Inflammatory macrophage (primary cell): ENCODE data around the gene CMSS1.

ENCODE experiments used
- DNase-seq, 2 donors: peaks; one replicate each; pipeline ENCODE4 v3.0.0-alpha.2; 2020 to 2022

Gene CMSS1

GRCh38 chr3:100110162-100110561, 292.5 kb downstream of the CMSS1 start:
- DNase-seq, result no peak

DNA sequence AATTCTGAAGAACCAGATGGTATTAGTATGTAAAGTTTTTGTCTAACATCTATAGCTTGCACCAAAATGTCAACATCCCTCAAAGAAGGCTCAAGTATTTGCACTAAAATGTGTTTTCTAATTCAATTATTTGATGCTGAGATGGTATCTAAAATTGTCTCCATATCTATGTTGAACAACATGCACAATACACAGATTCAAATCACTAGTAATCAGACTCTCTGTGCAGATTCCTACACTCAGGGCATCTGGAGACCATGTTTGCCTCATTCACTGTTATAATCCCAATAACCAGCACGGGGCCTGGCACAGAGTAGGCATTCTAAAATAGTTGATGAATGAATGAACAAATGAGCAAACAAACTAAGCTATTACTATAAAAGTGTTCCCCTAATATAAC, 294.1 kb downstream of the CMSS1 start:
- no peak for DNase-seq

GRCh38 chr3:100113723-100114412, 296.2 kb downstream of the CMSS1 start:
- peak; percentile 49 to 54 for DNase-seq

- DNase-seq, result no peak
These were observed 296.9 kb downstream of the CMSS1 start, which contains the start of gene FILIP1L for GRCh38 chr3:100114413-100115030. FILIP1L (minus strand) TSS chr3:100114501.

GRCh38 chr3:100117093-100117492, 299.4 kb downstream of the CMSS1 start:
- no peak for DNase-seq

DNA sequence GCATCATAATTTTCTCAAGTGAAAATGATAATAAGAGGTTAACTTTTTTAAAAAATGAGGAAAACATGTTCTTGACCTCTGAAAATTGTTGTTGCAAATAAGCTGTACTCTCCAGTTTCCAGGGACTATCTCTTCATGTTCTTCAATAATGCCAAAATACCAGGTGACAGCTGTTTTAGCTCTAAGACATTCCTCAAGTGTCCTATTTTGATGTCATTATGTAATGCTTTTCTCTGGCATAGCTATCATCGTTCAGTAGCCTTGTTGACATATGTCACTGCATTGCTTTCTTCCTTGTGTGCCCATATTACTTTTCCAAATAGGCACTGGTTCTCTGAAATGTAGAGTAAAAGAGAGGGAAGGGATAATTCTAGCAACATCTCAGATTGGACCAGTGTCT, 302.4 kb downstream of the CMSS1 start:
- DNase-seq, result no peak

GRCh38 chr3:100120693-100121092, 303.0 kb downstream of the CMSS1 start:
- no peak for DNase-seq

GRCh38 chr3:100122321-100122720, 304.7 kb downstream of the CMSS1 start:
- no peak for DNase-seq

GRCh38 chr3:100123112-100123511, 305.4 kb downstream of the CMSS1 start:
- DNase-seq, result no peak

DNA sequence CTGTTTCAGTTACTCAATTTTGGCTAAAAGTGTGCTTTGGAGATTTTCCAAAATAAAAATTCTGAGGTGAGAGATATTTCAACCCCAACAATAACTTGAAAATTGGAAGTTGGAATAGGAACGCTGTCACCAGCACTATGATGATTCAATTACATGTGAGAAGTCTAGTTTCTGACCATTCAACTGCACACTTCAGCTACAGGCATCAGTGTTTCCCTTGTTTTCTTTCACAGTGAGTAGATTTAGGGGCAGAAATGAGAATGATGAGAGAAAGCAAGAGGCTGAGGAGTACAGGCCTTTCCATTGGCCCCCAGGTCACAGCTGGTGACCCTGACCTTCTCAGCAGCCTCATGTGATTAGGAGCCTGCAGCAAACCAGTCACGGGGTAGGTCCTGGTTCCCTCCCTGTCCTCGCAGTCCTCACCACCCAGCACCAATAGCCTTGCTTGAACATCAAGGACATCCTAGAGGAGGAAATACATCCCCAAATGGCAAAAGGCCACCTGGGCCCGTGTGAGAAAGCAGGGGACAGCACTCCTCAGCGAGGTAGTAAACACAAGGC, 306.6 kb downstream of the CMSS1 start:
- DNase-seq, result no peak

DNA sequence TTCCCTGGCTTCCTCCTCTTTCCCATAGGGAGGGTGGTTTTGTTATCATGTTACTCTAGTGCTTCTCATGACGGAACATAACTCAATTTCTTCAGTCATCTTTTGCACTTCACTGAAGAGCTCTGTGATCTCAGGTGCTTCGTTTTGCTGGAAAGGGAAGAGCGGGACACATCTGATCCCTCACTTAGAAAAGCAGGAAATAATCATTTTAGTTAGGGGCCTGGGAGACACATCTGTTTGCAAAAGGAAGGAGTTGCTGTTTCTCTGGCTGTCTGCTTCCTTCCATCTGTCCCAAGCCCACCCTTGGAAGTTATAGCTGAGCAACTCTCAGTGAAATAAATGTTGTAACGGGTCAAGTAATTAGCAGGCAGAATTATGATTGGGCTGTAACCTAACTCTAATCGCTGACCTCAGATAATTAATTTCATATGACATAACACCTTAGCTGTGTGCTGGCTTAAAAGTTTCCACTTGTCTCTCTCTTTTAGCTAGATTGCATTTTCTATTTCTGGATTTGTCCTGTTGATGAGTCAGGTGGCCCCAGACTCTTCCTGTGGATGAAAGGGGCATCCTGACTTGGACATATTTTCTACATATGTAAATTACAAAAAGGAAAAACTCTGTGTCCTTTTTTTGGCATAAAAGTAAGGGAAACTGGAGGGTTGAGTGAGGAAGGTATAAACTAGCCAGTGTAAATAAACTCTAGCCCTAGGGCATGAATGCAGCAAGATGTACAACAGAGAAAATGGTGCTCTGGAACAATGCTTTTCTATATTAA, 307.7 kb downstream of the CMSS1 start:
- no peak for DNase-seq

DNA sequence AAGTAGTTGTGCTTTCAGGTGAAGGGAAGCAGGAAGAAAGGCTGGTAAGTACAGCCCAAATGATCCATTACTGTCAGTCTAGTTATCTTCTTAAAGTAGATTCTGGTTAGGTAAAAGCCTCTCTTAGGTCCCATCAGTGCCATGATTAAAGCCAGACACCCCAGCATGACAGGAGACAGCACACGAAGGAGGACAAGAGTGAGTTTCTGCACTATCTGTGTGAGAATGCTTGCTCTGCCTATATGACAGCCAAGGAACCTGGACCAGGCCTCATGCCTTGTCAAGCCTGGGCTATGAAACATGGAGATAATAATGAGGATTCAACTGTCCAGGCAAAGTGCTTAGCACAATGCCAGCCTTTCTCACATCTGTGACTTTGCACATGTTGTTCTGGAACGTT, 310.1 kb downstream of the CMSS1 start:
- no peak for DNase-seq

GRCh38 chr3:100128565-100128964, 310.9 kb downstream of the CMSS1 start:
- DNase-seq, result no peak

- DNase-seq, result no peak
These were observed 312.3 kb downstream of the CMSS1 start for GRCh38 chr3:100129941-100130340.

DNA sequence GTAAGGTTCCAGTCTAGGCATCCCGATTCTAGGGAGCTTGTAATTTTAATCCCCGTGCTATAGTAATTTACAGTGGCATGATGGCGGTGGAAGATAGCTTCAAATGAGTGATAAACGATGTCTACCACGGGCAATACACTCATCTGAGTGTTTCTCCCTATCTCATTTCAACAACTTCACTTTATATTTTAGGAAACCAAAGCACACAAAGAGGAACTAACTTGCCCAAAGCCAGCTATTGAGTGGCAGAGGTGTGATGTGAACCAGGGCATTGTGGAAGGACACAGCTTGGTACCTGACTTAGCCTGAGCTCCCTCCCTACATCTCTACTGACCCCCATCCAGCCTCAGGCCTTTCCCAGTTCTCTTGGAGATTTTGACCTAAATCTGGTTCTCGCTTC, 313.6 kb downstream of the CMSS1 start:
- DNase-seq, result no peak

DNA sequence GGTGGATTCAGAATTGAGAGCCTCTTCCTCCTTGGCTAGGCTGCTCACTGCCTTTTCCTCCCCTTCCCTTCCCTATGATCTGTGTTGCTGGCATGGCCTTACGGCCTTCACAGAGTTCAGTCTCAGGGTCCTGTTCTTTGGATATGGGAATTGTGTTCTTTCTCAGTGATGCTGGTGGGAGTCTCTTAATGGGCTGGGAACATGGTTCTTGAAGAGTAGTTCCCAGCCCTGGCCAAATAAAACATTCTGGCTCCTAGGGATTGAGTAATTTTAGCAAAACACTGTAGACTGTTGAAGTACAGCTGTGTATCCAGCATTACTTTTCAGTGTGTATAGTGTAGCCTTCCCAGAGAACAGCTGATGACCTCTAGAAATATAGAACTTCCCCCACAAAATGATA, 319.3 kb downstream of the CMSS1 start:
- no peak for DNase-seq

DNA sequence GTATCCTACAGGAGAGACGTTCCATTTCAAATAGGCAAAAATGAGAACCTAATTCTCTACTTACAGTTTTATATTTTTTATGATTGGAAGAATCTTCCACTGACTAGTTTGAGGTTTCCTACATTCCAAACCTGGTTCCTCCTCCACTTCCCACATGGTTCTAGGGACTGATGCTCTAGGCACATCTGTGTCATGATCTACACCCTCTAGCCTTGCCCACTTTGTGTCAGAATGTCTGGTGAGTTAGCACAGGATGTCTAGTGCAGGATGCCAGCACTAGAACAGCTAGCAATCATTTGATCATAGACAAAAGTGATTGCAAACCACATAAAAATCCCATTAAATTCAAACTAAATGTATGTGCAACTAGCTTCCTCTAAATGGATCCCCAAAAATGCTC, 323.3 kb downstream of the CMSS1 start:
- no peak for DNase-seq

DNA sequence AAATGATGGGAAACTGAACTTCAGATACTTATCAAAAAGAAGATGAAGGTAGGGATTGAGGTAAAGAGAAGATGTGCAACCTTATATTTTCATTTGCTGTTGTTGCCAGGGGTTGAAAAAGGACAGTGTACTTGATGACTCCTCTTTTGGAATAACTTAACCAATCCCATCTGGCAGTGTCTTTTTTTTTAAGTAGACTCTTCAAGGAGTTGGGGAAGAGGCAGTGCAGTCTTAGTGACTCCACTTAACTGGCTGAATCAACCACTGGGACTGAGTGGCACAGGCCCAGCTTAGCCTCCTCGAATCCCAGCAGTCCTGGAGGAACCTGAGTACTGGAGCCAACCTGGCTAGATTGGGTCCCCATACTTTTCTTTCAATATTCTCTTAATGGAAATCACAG, 323.9 kb downstream of the CMSS1 start:
- no peak for DNase-seq

- no peak for DNase-seq
These were observed 326.7 kb downstream of the CMSS1 start for GRCh38 chr3:100144255-100144866.

DNA sequence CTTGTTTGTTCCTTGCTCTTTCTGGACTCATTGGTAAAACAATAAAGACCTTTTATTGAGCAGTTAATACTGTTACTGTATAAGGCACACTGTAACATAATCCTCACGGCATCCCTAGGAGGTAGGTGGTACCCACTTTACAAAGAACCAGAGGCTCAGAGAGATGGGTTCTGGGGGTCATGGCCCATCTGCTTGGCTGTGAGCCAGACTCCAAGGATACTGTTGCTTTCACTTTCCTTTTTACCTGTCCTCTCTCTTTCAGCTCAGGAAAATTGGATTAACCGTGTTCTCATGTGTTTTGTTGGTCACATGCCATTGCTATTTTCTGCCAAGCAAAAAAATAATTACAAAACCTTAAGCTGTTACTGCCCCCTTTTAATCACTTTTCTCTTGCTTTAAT, 331.5 kb downstream of the CMSS1 start:
- DNase-seq, result no peak

- DNase-seq, result no peak
These were observed 332.2 kb downstream of the CMSS1 start for GRCh38 chr3:100149713-100150415.

- no peak for DNase-seq
These were observed 332.8 kb downstream of the CMSS1 start for GRCh38 chr3:100150473-100150872.
